ENCODE results near the gene NVL.
"Not testable (repeated sequence)": the region's sequence is repeated elsewhere in the genome, so short reads cannot be mapped to it uniquely, and the experiment has no call there.

Gene NVL

DNA sequence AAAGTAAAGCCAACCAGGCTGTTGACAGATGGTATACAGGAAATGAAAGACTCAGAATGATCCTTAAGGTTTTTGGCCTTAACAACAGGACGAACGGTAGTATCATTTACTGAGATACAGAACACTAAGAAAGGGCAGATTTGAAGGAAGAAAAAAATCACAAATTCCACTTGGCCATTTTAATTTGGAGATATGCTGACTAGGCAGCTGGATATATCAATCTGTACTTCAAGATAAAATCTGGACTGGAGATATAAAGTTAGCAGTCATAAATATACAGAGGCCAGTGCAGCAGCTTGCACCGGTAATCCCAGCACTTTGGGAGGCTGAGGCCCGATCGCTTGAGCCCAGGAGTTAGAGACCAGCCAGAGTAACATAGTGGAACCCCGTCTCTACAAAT lies 1.3 kb downstream of the NVL start:
- Mint-ChIP-seq H3K9me3 (no peaks in the 10 kb centered on the region), H3K4me3 (peak overlapping the region; percentile 91 to 96), H3K27ac (peak overlapping the region in 1 of 2 donors; percentile 14), H3K36me3 (ENCODE audit: insufficient read depth) (peaks cover 22% of the 10 kb centered on the region), H3K27me3 (no peaks in the 10 kb centered on the region), H3K4me1 (ENCODE audit: low read depth in 2 of 2) (peaks cover 29 to 30% of the 10 kb centered on the region in 2 donors)
- DNase-seq (no peak), ATAC-seq (replicated peaks) (no peak)

DNA sequence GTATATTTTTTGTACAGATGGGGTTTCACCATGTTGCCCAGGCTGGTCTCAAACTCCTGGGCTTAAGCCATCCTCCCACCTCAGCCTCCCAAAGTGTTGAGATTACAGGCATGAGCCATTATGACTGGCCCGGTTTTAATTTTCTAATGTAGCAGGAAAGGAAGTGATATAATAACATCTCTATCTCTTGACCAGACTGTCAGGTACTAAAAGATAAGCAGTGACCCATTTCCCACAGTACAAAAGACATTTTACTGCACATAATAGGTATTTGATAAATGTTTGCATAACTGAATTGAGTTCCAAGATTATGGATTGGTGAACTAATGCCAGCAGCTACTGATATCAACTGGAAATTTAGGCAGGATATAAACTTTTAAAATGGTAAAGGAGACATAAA lies 4.0 kb downstream of the NVL start:
- Mint-ChIP-seq H3K36me3 (ENCODE audit: insufficient read depth) (peaks cover 14% of the 10 kb centered on the region), H3K27me3 (no peaks in the 10 kb centered on the region), H3K9me3 (no peaks in the 10 kb centered on the region), H3K4me3 (no peak overlapping the region), H3K27ac (no peak overlapping the region), H3K4me1 (ENCODE audit: low read depth in 2 of 2) (peaks cover 34 to 44% of the 10 kb centered on the region in 2 donors)
- no peak for ATAC-seq (replicated peaks)
- DNase-seq: no peak

DNA sequence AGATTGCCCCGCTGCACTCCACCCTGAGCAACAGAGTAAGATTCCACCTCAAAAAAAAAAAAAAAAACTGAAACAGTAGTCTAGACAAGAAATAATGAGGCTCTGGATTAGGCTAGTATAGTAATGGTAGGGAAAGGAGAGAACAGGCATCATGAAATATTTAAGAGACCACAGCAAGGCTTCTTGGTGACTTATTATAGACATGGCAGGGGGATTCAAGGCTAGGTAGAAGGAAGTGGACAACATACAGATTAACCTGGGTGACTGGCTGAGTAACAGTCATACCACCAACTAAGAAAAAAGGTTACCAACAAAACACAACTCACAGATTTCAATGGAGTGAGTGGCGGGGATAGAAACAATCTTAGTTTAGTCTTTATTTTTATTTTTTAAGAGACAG lies 8.3 kb downstream of the NVL start:
- no peak for DNase-seq
- peaks cover 14% of the 10 kb centered on the region for H3K36me3 Mint-ChIP-seq (ENCODE audit: insufficient read depth)
- H3K27me3 Mint-ChIP-seq: no peaks in the 10 kb centered on the region
- peaks cover 10 to 14% of the 10 kb centered on the region in 2 donors for H3K4me1 Mint-ChIP-seq (ENCODE audit: low read depth in 2 of 2)
- H3K9me3 Mint-ChIP-seq: no peaks in the 10 kb centered on the region
- H3K4me3 Mint-ChIP-seq: no peak overlapping the region
- H3K27ac Mint-ChIP-seq: peak overlapping the region; percentile 35 to 82
- ATAC-seq (replicated peaks): no peak

DNA sequence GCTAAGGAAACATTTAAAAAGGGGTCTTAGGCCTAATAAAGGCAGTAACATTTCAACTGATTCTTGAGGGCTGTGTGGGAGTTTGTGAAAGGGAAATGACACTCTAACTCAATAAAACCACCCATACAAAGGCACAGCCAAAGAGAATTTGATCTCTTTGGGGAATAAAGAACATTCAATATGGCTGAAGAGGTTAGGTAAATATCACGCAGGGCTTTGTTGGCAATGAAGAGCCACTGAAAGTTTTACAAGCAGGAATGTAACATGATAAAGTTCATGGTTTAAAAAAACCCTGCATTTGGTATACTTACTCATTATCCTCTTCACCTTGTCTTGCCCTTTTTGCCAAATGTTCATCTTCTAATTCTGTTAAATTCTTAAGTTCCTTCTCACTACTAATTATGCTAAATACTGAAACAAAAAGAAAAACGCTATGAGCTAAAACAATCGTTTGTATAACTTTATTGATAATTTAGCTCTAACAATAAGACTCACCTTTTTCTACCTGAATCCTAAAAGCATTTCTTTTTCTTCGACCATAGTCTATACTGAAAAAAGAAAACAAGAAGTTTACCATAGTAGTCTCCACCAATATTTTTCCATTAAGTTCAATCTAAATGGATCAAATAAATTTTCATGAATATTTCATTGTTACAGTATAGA lies 12.5 kb downstream of the NVL start:
- ATAC-seq (replicated peaks): no peak
- Mint-ChIP-seq H3K27me3 (no peaks in the 10 kb centered on the region), H3K9me3 (no peaks in the 10 kb centered on the region), H3K4me3 (no peak overlapping the region), H3K36me3 (ENCODE audit: insufficient read depth) (peaks cover 45% of the 10 kb centered on the region), H3K4me1 (ENCODE audit: low read depth in 2 of 2) (peaks cover 6 to 8% of the 10 kb centered on the region in 2 donors), H3K27ac (no peak overlapping the region)
- no peak for DNase-seq

DNA sequence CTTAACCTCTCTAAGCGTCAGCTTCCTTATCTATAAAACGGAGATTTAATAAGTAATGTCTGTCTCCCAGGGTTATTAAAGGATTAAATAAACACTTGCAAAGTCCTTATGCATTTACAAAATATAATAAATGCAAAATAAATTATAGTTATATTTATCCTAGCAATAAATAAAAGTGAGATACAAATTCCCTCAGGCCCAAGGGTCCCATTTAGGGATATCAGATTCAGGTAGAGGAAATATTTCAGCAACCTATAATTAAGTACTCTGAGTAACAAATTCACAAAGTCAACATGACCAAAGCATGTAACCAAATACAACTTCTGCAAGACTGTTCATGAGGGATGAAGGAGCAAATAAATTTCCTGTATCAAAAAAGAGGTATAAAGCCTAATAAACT lies 17.9 kb downstream of the NVL start:
- DNase-seq (no peak), ATAC-seq (replicated peaks) (no peak)
- Mint-ChIP-seq H3K27me3 (no peaks in the 10 kb centered on the region), H3K36me3 (ENCODE audit: insufficient read depth) (peaks cover 75% of the 10 kb centered on the region), H3K4me1 (ENCODE audit: low read depth in 2 of 2) (peaks cover 0 to 1% of the 10 kb centered on the region in 2 donors), H3K9me3 (no peaks in the 10 kb centered on the region), H3K27ac (no peak overlapping the region), H3K4me3 (no peak overlapping the region)

DNA sequence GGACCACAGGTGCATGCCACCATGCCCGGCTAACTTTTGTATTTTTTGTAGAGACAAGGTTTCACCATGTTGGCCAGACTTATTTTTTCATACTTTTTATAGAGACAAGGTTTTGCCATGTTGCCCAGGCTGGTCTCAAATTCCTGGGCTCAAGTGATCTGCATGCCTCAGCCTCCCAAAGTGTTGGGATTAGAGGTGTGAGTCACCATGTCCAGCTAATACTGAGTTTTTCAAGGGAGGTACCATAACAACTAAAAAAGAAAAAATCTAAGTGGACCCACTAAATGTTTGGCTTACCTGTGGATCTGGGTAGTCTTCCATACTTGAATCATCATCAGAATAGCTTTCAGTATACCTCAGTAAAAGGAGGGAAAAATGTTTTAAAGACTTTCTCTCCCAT lies 18.5 kb downstream of the NVL start:
- H3K4me1 Mint-ChIP-seq (ENCODE audit: low read depth in 2 of 2); DNase-seq; H3K27ac Mint-ChIP-seq; H3K27me3 Mint-ChIP-seq; H3K4me3 Mint-ChIP-seq; H3K9me3 Mint-ChIP-seq; ATAC-seq (replicated peaks): not testable (repeated sequence)
- H3K36me3 Mint-ChIP-seq (ENCODE audit: insufficient read depth): peaks cover 75% of the 10 kb centered on the region

DNA sequence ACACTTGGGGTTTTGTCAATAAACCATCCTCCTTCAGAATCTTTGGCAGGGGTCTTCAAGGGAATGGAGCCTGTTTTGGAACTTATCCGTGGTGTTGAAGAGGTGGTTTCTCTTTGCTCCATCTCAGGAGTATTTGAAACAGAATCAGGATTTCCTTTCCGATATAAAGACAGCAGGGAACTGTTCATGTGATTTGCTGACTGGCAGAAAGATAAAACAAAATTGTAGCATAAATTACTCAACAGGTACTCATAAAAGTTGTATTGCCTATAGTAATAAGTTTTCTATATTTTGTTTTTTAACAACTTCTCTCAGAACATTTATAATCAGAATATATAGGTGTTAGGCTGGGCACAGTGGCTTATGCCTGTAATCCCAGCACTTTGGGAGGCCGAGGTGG lies 21.9 kb downstream of the NVL start:
- no peaks in the 10 kb centered on the region for H3K9me3 Mint-ChIP-seq
- ATAC-seq (replicated peaks) (no peak), DNase-seq (no peak)
- H3K4me1 Mint-ChIP-seq (ENCODE audit: low read depth in 2 of 2): no peaks in the 10 kb centered on the region
- no peaks in the 10 kb centered on the region for H3K27me3 Mint-ChIP-seq
- peaks cover 79% of the 10 kb centered on the region for H3K36me3 Mint-ChIP-seq (ENCODE audit: insufficient read depth)
- no peak overlapping the region for H3K27ac Mint-ChIP-seq
- H3K4me3 Mint-ChIP-seq: no peak overlapping the region

DNA sequence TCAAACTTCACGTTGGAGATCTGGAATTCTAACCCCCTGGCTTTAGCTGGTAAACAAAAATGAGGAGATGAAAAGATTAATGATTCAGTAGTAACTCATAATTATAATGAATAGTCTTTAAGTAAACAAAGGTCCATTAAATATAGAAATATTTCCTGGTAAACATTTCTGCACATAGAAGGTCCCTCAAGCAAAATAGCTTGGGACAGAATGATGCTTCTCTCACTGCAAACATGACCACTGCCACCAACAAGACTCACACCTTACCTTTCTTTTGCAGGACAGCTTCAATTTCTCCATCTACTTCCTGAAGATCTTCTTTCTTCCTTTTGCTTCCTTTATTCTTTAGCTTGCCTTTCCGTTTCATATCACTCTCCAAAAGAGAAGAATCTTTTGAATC lies 25.2 kb downstream of the NVL start:
- no peaks in the 10 kb centered on the region for H3K4me1 Mint-ChIP-seq (ENCODE audit: low read depth in 2 of 2)
- no peak overlapping the region for H3K27ac Mint-ChIP-seq
- no peaks in the 10 kb centered on the region for H3K27me3 Mint-ChIP-seq
- DNase-seq (no peak), ATAC-seq (replicated peaks) (no peak)
- no peaks in the 10 kb centered on the region for H3K9me3 Mint-ChIP-seq
- H3K4me3 Mint-ChIP-seq: no peak overlapping the region
- peaks cover 97% of the 10 kb centered on the region for H3K36me3 Mint-ChIP-seq (ENCODE audit: insufficient read depth)

DNA sequence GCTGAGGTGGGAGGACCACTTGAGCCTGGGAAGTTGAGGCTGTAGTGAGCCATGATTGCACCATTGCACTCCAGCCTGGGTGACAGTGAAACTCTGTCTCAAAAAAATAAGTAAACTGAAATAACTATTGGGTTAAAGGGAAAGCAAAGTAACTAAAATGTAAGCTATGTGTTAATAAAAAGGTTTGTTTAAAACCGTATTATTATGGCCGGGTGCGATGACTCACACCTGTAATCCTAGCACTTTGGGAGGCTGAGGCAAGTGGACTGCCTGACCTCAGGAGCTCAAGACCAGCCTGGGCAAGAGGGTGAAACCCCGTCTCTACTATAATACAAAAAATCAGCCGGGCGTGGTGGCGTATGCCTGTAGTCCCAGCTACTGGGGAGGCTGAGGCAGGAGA lies 27.0 kb downstream of the NVL start:
- Mint-ChIP-seq H3K4me1 (ENCODE audit: low read depth in 2 of 2) (no peaks in the 10 kb centered on the region), H3K9me3 (no peaks in the 10 kb centered on the region), H3K27me3 (no peaks in the 10 kb centered on the region), H3K27ac (no peak overlapping the region), H3K36me3 (ENCODE audit: insufficient read depth) (peaks cover 88% of the 10 kb centered on the region), H3K4me3 (no peak overlapping the region)
- DNase-seq (no peak), ATAC-seq (replicated peaks) (no peak)

DNA sequence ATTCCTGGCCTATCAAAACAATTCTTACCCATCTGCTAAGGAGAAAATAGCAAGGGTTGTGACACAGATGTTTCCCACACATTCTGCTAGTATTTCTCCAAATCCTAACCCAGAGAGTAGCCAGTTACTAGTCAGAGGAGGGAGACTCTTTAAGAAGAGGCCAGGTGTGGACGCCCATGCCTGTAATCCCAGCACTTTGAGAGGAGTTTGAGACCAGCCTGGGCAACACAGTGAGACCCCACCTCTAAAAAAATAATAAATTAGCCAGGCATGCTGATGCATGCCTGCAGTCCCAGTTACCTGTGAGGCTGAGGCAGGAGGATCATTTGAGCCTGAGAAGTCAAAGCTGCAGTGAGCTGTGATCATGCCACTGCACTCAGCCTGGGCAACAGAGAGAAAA lies 28.6 kb downstream of the NVL start:
- ATAC-seq (replicated peaks): no peak
- H3K4me3 Mint-ChIP-seq: no peak overlapping the region
- no peaks in the 10 kb centered on the region for H3K4me1 Mint-ChIP-seq (ENCODE audit: low read depth in 2 of 2)
- no peaks in the 10 kb centered on the region for H3K9me3 Mint-ChIP-seq
- peaks cover 86% of the 10 kb centered on the region for H3K36me3 Mint-ChIP-seq (ENCODE audit: insufficient read depth)
- no peak overlapping the region for H3K27ac Mint-ChIP-seq
- no peak for DNase-seq
- no peaks in the 10 kb centered on the region for H3K27me3 Mint-ChIP-seq

DNA sequence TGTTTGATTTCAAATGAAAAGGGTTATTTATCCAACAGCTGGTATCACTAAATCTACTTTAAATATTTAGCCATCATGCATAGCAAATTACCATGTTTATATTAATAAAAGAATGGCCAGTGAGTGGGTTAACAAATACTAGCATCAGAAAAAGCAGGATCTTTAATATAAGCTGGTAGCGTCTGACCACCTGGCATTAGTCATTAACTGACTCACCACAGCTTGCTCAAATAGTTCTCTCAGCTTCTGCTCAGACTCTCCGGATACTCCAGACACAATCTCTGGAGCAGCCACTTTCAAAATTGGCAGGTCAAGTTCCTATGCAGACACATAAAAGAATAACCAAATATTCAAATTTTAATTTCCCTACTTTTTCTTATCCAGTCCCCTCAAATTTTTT lies 29.6 kb downstream of the NVL start:
- Mint-ChIP-seq H3K4me3 (no peak overlapping the region), H3K27me3 (no peaks in the 10 kb centered on the region), H3K27ac (no peak overlapping the region), H3K36me3 (ENCODE audit: insufficient read depth) (peaks cover 83% of the 10 kb centered on the region), H3K9me3 (no peaks in the 10 kb centered on the region), H3K4me1 (ENCODE audit: low read depth in 2 of 2) (no peaks in the 10 kb centered on the region)
- ATAC-seq (replicated peaks) (no peak), DNase-seq (no peak)

DNA sequence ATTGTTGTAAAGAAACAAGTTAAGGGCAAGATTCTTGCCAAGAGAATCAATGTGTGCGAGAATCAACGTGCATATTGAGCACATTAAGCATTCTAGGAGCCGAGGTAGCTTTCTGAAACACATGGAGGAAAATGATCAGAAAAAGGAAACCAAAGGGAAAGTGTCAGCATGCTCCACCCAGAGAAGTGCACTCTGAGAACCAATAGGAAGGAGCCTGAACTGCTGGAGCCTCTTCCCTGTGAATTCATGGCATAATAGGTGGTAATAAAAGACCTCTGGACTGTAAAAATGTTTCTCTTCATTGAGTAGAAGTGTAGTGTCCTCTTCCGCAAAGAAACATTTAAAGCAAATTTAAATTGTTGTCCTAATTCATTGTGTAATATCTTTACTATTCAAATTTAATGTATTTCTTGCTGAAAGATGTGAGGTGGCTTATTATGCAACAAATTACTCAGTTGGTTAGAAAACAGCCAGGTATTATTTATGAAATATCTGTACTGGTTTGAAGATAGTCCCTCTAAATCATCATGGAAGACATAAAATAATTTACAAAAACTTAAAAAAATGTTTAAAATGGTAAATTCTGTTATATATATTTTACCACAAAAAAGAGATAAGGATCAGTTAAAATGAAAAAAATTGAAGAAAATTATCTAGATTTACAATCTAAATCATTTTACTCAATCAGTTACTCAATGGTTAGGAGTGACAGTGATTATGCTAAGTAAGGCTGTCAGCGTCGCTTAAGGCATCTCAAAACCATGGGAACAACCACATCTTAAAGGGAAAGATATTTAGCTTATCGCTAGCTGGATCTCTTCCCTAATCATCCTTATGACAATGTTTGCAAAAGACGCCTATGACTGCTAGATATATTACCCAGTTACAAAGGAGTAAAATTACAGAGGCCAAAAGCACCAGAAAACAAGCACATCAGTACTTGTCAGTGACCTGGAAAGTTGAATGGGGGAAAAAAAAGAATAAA lies 31.3 kb downstream of the NVL start:
- Mint-ChIP-seq H3K27ac (peak overlapping the region in 1 of 2 donors; percentile 62), H3K36me3 (ENCODE audit: insufficient read depth) (peaks cover 84% of the 10 kb centered on the region)

DNA sequence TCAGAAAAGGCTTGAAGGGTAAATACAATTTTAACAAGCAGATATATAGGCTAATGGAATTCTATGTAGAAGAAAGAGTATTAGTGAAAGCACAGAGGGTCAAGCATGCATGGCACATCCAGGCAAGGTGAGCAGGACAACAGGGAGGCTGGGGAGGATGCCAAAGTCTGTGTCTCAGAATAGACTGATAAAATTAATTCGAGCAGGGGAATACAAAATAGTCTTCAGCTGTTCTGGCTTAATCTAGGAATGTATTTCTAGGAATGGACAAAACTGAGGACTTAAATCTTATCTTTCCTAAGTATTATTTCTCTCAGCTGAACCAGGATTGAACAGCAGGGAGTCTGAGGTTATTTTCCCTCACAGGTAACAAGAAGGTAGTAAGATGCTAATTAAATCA lies 35.2 kb downstream of the NVL start:
- Mint-ChIP-seq H3K27ac (peak overlapping the region in 1 of 2 donors; percentile 64), H3K4me3 (no peak overlapping the region), H3K9me3 (no peaks in the 10 kb centered on the region), H3K36me3 (ENCODE audit: insufficient read depth) (peaks cover 65% of the 10 kb centered on the region), H3K4me1 (ENCODE audit: low read depth in 2 of 2) (no peaks in the 10 kb centered on the region), H3K27me3 (no peaks in the 10 kb centered on the region)
- DNase-seq (no peak), ATAC-seq (replicated peaks) (no peak)

More for the DNA sequence above, 31.3 kb downstream of the NVL start:
- Mint-ChIP-seq H3K4me3 (no peak overlapping the region), H3K4me1 (ENCODE audit: low read depth in 2 of 2) (no peaks in the 10 kb centered on the region), H3K27me3 (no peaks in the 10 kb centered on the region), H3K9me3 (no peaks in the 10 kb centered on the region)
- ATAC-seq (replicated peaks) (no peak), DNase-seq (no peak)

DNA sequence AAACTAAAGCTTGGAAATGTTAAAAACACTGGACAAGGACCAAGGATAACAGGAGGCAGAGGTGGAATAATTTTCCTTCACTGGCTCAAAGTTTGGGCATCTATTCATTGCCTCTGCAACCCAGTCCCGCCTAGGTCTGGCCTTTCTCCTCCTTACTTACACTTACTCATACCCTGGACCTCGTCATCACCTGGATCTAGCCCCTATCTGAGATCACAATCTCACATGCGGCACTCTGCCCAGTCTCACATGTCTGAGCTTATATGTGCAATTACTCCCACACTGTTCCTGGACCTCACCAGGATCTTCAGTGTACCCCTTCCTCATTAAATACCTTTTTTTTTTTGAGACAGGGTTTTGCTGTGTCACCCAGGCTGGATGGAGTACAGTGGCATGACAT lies 37.6 kb downstream of the NVL start:
- peaks cover 62% of the 10 kb centered on the region for H3K36me3 Mint-ChIP-seq (ENCODE audit: insufficient read depth)
- no peak overlapping the region for H3K4me3 Mint-ChIP-seq
- no peaks in the 10 kb centered on the region for H3K4me1 Mint-ChIP-seq (ENCODE audit: low read depth in 2 of 2)
- no peak for DNase-seq
- no peaks in the 10 kb centered on the region for H3K9me3 Mint-ChIP-seq
- no peak for ATAC-seq (replicated peaks)
- no peaks in the 10 kb centered on the region for H3K27me3 Mint-ChIP-seq
- H3K27ac Mint-ChIP-seq: no peak overlapping the region

All from effector memory CD8-positive, alpha-beta T cell (primary cell).